Transverse colon (tissue), 4 donors: ENCODE results near the gene UBN1. TPM values are rescaled to one million over a fixed set of nuclear protein-coding genes. Genes with fewer than 3 reads are reported as not detected.

ENCODE experiments used
- DNase-seq: peaks from one replicate; pipeline ENCODE4 v3.0.0-alpha.2; 2019
- H3K27ac ChIP-seq, 4 donors: fragments of 200-600 bp; sonication (generic); 2 replicates each; pipeline ENCODE4 v1.5.1; 2016 to 2018; ENCODE audit warnings: inconsistent platforms in 4 of 4
- H3K27me3 ChIP-seq: fragments of 200-600 bp; sonication (generic); 2 replicates; pipeline ENCODE4 v1.5.1; 2017; ENCODE audit warnings: inconsistent platforms
- H3K36me3 ChIP-seq, 4 donors: fragments of 200-600 bp; sonication (generic); 2 replicates each; pipeline ENCODE4 v1.5.1; 2017 to 2019; ENCODE audit warnings: inconsistent platforms in 4 of 4
- H3K4me1 ChIP-seq, 4 donors: fragments of 200-600 bp; sonication (generic); 2 replicates each; pipeline ENCODE4 v1.5.1; 2017 to 2020; ENCODE audit warnings: inconsistent platforms in 4 of 4
- H3K4me3 ChIP-seq, 4 donors: fragments of 200-600 bp; sonication (generic); 1 replicate in 1 of 4; 2 replicates in 3 of 4; pipeline versions ENCODE4 v1.5.1 to v1.6.1; 2017 to 2019; ENCODE audit warnings: inconsistent platforms in 4 of 4
- H3K9me3 ChIP-seq, 2 donors: fragments of 200-600 bp; sonication (generic); 2 replicates each; pipeline ENCODE4 v1.5.1; 2017 to 2019; ENCODE audit warnings: inconsistent platforms in 2 of 2
- EP300 ChIP-seq: sonication (generic); formaldehyde crosslinking; IDR thresholded peaks from one replicate; pipeline ENCODE4 v1.6.1; 2017; ENCODE audit warnings: antibody characterized with exemption, low read depth
- POLR2A ChIP-seq: fragments of 450-650 bp; IDR thresholded peaks from one replicate; pipeline ENCODE4 v1.6.1; 2016; ENCODE audit warnings: antibody characterized with exemption, mild to moderate bottlenecking, moderate library complexity
- POLR2AphosphoS5 ChIP-seq, 3 donors: sonication (generic); formaldehyde crosslinking; IDR thresholded peaks; one replicate each; pipeline ENCODE4 v1.6.1; 2016; ENCODE audit warnings: antibody characterized with exemption in 3 of 3
- WGBS, 2 donors: methylation state at CpG; one replicate each; pipeline ENCODE4 v1.1.5; 2018; ENCODE audit warnings: low coverage in 1 of 2; 5-methylcytosine and 5-hydroxymethylcytosine counted together
- in situ Hi-C, 4 donors: fragments of 200-750 bp; cut with MboI; loops; one replicate each; pipeline versions ENCODE4 v1.15.0 to v1.15.1; 2017; ENCODE audit warnings: low sequenced_read_pairs in 3 of 4, low pct_ligation_motif_present in 1 of 4, low pct_unique_long_range_greater_than_20kb in 1 of 4
- intact Hi-C: fragments of 100-400 bp; cut with DNase I; formaldehyde crosslinking; loops from one replicate; pipeline ENCODE4 v1.15.1; 2023; ENCODE audit warnings: low total_unique reads
- total RNA-seq, 4 donors: library from RNA; depleted of rRNA; stranded (reverse); fragments of >200 nt; gene quantifications; one replicate each; pipeline ENCODE4 v1.1.0, GENCODE V29; 2016
- TF ChIP-seq, protein P1 (sequence below), 5 experiments: fragments of 200-600 bp in 3 of 5; fragments of 450-650 bp in 2 of 5; sonication (generic) in 3 of 5; IDR thresholded peaks; 1 replicate in 2 of 5; 2 replicates in 3 of 5; pipeline ENCODE4 v1.5.1; 2016 to 2017; ENCODE audit warnings: antibody characterized with exemption in 5 of 5, inconsistent platforms in 3 of 5, mild to moderate bottlenecking in 2 of 5, moderate library complexity in 1 of 5

Gene UBN1
- total RNA-seq, 4 donors from 2014 or later: 33.6 to 60.2 (median 53.0) TPM

DNA sequence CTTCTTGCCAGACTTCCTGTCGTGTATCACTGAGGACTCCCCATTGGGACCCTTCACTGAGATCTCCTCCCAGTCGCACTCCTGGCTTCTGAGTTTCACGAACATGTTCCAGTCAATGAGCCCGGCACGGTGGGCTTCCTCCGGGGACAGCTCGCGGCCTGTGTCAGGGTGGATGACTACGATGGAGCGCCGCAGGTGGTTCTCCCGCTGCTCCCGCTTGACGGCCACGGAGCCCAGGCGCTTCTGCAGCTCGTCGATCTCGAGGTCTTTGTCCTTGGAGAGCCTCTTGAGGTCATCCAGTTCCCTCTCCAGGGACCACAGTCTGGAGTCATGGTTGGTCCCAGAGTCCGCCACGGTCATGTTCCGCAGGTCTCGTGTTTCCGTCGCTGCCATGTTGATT lies 36.2 kb downstream of the UBN1 start:
- H3K9me3 ChIP-seq: no peaks in the 10 kb centered on the region
- intact Hi-C loops (no loop called here), in situ Hi-C loops (no loop called here)
- peaks cover 0 to 79% (median 28%) of the 10 kb centered on the region in 4 donors for H3K36me3 ChIP-seq
- WGBS, 2 donors: 97 to 100% methylated on average over 7 to 25 of the region's 25 CpGs
- no peak for DNase-seq
- TF ChIP-seq POLR2AphosphoS5 (IDR thresholded peaks at IDR 0.05) (no peak), EP300 (no peak), POLR2A (no peak)
- TF ChIP-seq, protein P1, sequence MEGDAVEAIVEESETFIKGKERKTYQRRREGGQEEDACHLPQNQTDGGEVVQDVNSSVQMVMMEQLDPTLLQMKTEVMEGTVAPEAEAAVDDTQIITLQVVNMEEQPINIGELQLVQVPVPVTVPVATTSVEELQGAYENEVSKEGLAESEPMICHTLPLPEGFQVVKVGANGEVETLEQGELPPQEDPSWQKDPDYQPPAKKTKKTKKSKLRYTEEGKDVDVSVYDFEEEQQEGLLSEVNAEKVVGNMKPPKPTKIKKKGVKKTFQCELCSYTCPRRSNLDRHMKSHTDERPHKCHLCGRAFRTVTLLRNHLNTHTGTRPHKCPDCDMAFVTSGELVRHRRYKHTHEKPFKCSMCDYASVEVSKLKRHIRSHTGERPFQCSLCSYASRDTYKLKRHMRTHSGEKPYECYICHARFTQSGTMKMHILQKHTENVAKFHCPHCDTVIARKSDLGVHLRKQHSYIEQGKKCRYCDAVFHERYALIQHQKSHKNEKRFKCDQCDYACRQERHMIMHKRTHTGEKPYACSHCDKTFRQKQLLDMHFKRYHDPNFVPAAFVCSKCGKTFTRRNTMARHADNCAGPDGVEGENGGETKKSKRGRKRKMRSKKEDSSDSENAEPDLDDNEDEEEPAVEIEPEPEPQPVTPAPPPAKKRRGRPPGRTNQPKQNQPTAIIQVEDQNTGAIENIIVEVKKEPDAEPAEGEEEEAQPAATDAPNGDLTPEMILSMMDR (IDR thresholded peaks at IDR 0.05): no peak
- H3K27ac ChIP-seq: no peak overlapping the region
- no peak overlapping the region for H3K4me3 ChIP-seq
- H3K4me1 ChIP-seq: no peaks in the 10 kb centered on the region
- no peaks in the 10 kb centered on the region for H3K27me3 ChIP-seq

DNA sequence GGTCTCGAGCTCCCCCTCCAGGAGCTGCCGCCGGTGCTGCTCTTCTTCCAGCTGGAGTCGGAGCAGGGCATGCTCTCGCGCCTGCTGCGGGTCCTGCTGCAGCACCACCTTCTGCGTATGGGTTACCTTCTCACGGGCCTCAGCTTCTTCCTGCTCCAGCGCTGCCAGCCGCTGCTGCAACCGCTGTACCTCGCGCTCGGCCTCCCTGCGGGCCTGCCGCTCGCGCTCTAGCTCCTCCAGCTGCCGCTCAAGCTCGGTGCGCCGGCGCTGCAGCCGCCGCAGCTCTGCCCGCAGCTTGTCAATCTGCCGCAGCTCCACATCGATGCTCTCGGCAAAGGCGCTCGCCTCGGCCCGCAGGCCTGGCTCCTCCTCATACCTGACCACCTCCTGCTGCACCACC lies 36.9 kb downstream of the UBN1 start:
- Histone ChIP-seq H3K4me1 (no peaks in the 10 kb centered on the region), H3K4me3 (no peak overlapping the region), H3K27ac (no peak overlapping the region), H3K36me3 (peaks cover 0 to 74% (median 24%) of the 10 kb centered on the region in 4 donors), H3K27me3 (no peaks in the 10 kb centered on the region), H3K9me3 (no peaks in the 10 kb centered on the region)
- intact Hi-C loops (no loop called here), in situ Hi-C loops (no loop called here)
- no peak for DNase-seq
- TF ChIP-seq POLR2A (no peak), POLR2AphosphoS5 (IDR thresholded peaks at IDR 0.05) (no peak), EP300 (no peak)
- TF ChIP-seq, protein P1 (IDR thresholded peaks at IDR 0.05): no peak
- 92 to 100% methylated on average over 1 to 34 of the region's 34 CpGs for WGBS, 2 donors

DNA sequence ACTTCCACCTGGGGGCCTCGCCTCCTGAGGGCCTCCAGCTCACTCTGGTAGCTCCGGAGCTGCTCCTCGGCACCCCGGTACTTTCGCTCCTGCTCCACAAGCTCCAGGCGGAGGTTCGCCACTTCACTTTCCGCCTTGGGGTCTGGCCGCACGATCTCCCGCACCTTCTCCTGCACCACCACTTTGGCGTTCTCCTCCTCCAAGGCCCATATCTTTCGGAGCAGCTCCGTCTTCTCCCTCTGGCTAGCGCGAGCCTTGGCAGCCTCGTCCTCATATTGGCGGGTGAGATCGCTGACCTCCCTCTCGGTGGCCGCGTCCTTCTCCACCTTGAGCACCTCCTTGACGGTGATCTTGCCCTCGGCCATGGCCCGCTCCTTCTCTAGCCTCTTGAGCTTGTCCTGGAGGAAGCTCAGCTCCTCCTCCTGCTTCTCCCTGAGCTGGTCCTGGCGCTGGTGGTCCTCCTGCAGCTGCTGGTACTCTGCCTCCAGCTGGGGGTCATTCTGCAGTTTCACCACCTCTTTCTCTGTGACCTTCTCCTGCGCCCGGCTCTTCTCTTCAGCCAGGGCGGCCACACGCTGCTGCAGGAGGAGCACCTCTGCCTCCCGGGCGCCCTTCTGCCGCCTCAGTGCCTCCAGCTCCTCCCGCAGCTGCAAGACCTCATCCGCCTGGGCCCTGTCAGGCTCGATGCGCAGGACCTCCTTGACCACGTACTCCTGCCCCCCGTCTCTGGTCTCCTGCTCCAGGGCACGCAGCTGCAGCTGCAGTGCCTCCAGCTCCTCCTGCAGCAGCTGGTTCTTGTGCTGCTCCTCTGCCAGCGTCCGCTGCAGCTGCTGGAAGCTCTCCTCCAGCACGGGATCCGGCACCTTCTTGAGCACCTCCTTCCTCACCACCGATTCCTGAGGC lies 37.9 kb downstream of the UBN1 start:
- intact Hi-C loops: no loop called here
- Histone ChIP-seq H3K4me3 (no peak overlapping the region), H3K36me3 (peaks cover 0 to 66% (median 20%) of the 10 kb centered on the region in 4 donors), H3K4me1 (no peaks in the 10 kb centered on the region), H3K27me3 (no peaks in the 10 kb centered on the region), H3K9me3 (no peaks in the 10 kb centered on the region), H3K27ac (no peak overlapping the region)
- TF ChIP-seq, protein P1 (IDR thresholded peaks at IDR 0.05): no peak
- TF ChIP-seq POLR2A: no peak
- no peak for TF ChIP-seq POLR2AphosphoS5 (IDR thresholded peaks at IDR 0.05)
- TF ChIP-seq EP300: no peak
- 90 to 96% methylated on average over 2 to 44 of the region's 45 CpGs for WGBS, 2 donors
- DNase-seq: no peak
- in situ Hi-C loops: no loop called here

DNA sequence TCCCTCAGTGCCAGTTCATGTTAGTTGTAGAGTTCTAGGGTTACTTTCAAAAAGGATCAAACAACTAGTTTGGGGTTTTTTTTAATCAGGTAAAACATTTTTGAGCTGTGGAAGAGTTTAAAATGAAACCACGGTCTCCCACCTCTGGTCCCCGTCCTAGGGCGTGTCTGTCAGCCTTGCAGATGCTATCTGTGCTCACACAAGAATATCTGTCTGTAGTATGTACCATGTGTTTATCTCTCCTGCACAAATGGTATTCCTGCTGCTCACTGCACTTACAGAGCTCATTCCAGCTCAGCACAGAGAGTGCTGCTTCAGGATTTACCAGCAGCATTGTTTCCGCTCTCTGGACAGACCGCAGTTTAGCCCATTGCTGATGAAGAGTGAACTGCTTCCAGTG lies 38.9 kb downstream of the UBN1 start:
- H3K4me3 ChIP-seq: no peak overlapping the region
- WGBS, 2 donors: 93 to 96% methylated on average over 3 to 5 of the region's 5 CpGs
- H3K27ac ChIP-seq: no peak overlapping the region
- in situ Hi-C loops: no loop called here
- TF ChIP-seq POLR2A (no peak), POLR2AphosphoS5 (IDR thresholded peaks at IDR 0.05) (no peak), EP300 (no peak)
- TF ChIP-seq, protein P1 (IDR thresholded peaks at IDR 0.05): no peak
- H3K4me1 ChIP-seq: no peaks in the 10 kb centered on the region
- no peaks in the 10 kb centered on the region for H3K9me3 ChIP-seq
- H3K36me3 ChIP-seq: peaks cover 0 to 60% (median 16%) of the 10 kb centered on the region in 4 donors
- no peaks in the 10 kb centered on the region for H3K27me3 ChIP-seq
- DNase-seq: no peak
- intact Hi-C loops: no loop called here
